Testis (tissue), 3 donors: ENCODE results near the gene ETNPPL. TPM values are rescaled to one million over a fixed set of nuclear protein-coding genes. Genes with fewer than 3 reads are reported as not detected.
"Not testable (repeated sequence)": the region's sequence is repeated elsewhere in the genome, so short reads cannot be mapped to it uniquely, and the experiment has no call there.

Experiments used
- DNase-seq: peaks from one replicate; pipeline ENCODE4 v3.0.0-alpha.2; 2019
- H3K27ac ChIP-seq, 2 donors: fragments of 200-600 bp; sonication (generic); one replicate each; pipeline ENCODE4 v1.5.1; 2019
- H3K27me3 ChIP-seq: fragments of 200-600 bp; sonication (generic); one replicate; pipeline ENCODE4 v1.5.1; 2019
- H3K36me3 ChIP-seq: fragments of 200-600 bp; sonication (generic); one replicate; pipeline ENCODE4 v1.5.1; 2017; ENCODE audit warnings: low read depth; ENCODE audit errors: missing control alignments
- H3K4me1 ChIP-seq: fragments of 200-600 bp; sonication (generic); one replicate; pipeline ENCODE4 v1.5.1; 2019
- H3K4me3 ChIP-seq, 2 donors: fragments of 200-600 bp; sonication (generic); one replicate each; pipeline ENCODE4 v1.5.1; 2017 to 2019
- H3K9me3 ChIP-seq: fragments of 200-600 bp; sonication (generic); one replicate; pipeline ENCODE4 v1.5.1; 2017
- CTCF ChIP-seq, 3 experiments: fragments of 450-650 bp in 2 of 3; fragments of 200-600 bp in 1 of 3; sonication (generic) in 1 of 3; IDR thresholded peaks; one replicate each; pipeline ENCODE4 v1.5.1; 2016 to 2019; ENCODE audit warnings: antibody characterized with exemption in 3 of 3, mild to moderate bottlenecking in 2 of 3, moderate library complexity in 1 of 3
- POLR2A ChIP-seq: fragments of 450-650 bp; IDR thresholded peaks from one replicate; pipeline ENCODE4 v1.6.1; 2017; ENCODE audit warnings: antibody characterized with exemption, mild to moderate bottlenecking, moderate library complexity
- WGBS, 2 donors: methylation state at CpG; one replicate each; pipeline ENCODE4 v1.1.5; 2018; 5-methylcytosine and 5-hydroxymethylcytosine counted together
- intact Hi-C: fragments of 100-400 bp; cut with DNase I; formaldehyde crosslinking; loops from one replicate; pipeline ENCODE4 v1.15.1; 2023; ENCODE audit warnings: low total_unique reads
- polyA plus RNA-seq: library from polyadenylated mRNA; stranded (reverse); fragments of 350-450 nt; fragmentation: Illumina TruSeq; extraction: RNeasy Lipid Tissue Mini Kit (QIAGEN cat#74804); gene quantifications from one replicate; pipeline ENCODE4 v1.2.3, GENCODE V29; 2014; ENCODE audit warnings: low read depth, low replicate concordance; ENCODE audit not compliant: insufficient read depth
- total RNA-seq, 2 donors: library from RNA; depleted of rRNA; stranded (reverse); fragments of >200 nt; gene quantifications; one replicate each; pipeline ENCODE4 v1.2.3, GENCODE V29; 2016

ETNPPL gene
- total and polyA plus RNA-seq, 3 donors from 2014 or later, result 0.44 to 2.0 (median 1.1) TPM

- intact Hi-C loops, result no loop called here
- Histone ChIP-seq H3K27me3 (no peaks in the 10 kb centered on the region), H3K9me3 (no peaks in the 10 kb centered on the region), H3K27ac (no peak overlapping the region), H3K36me3 (no peaks in the 10 kb centered on the region), H3K4me1 (no peaks in the 10 kb centered on the region), H3K4me3 (no peak overlapping the region)
- WGBS, 2 donors, result 90 to 92% methylated on average over 1 of the region's 1 CpG
- TF ChIP-seq CTCF (IDR thresholded peaks at IDR 0.05) (no peak), POLR2A (no peak)
- DNase-seq, result no peak
These were observed 33.1 kb downstream of the ETNPPL start for GRCh38 chr4:108729731-108730130.

GRCh38 chr4:108725457-108725856 is 37.4 kb downstream of the ETNPPL start:
- H3K4me1 ChIP-seq, result no peaks in the 10 kb centered on the region
- no peaks in the 10 kb centered on the region for H3K9me3 ChIP-seq
- no peak overlapping the region for H3K4me3 ChIP-seq
- intact Hi-C loops, result no loop called here
- H3K27me3 ChIP-seq, result no peaks in the 10 kb centered on the region
- no peaks in the 10 kb centered on the region for H3K36me3 ChIP-seq
- DNase-seq, result no peak
- 59 to 62% methylated on average over 1 of the region's 1 CpG for WGBS, 2 donors
- TF ChIP-seq POLR2A, result no peak
- TF ChIP-seq CTCF (IDR thresholded peaks at IDR 0.05), result no peak
- H3K27ac ChIP-seq, result no peak overlapping the region

GRCh38 chr4:108717386-108717785 is 45.5 kb downstream of the ETNPPL start:
- H3K27ac ChIP-seq, result no peak overlapping the region
- WGBS, 2 donors, result 83 to 85% methylated on average over 2 of the region's 2 CpGs
- no peaks in the 10 kb centered on the region for H3K4me1 ChIP-seq
- no peak overlapping the region for H3K4me3 ChIP-seq
- no peak for TF ChIP-seq POLR2A
- no peak for TF ChIP-seq CTCF (IDR thresholded peaks at IDR 0.05)
- intact Hi-C loops, result no loop called here
- no peaks in the 10 kb centered on the region for H3K36me3 ChIP-seq
- no peak for DNase-seq
- H3K9me3 ChIP-seq, result no peaks in the 10 kb centered on the region
- no peaks in the 10 kb centered on the region for H3K27me3 ChIP-seq

GRCh38 chr4:108716340-108716739 is 46.5 kb downstream of the ETNPPL start:
- Histone ChIP-seq H3K27ac (no peak overlapping the region), H3K4me3 (no peak overlapping the region), H3K36me3 (no peaks in the 10 kb centered on the region), H3K27me3 (no peaks in the 10 kb centered on the region), H3K4me1 (no peaks in the 10 kb centered on the region), H3K9me3 (no peaks in the 10 kb centered on the region)
- intact Hi-C loops, result no loop called here
- TF ChIP-seq CTCF (IDR thresholded peaks at IDR 0.05), result no peak
- TF ChIP-seq POLR2A, result no peak
- WGBS, 2 donors, result 41 to 73% methylated on average over 2 of the region's 2 CpGs
- no peak for DNase-seq

- Histone ChIP-seq H3K4me3 (no peak overlapping the region), H3K4me1 (no peaks in the 10 kb centered on the region), H3K9me3 (no peaks in the 10 kb centered on the region), H3K36me3 (no peaks in the 10 kb centered on the region), H3K27ac (no peak overlapping the region), H3K27me3 (no peaks in the 10 kb centered on the region)
- 56 to 57% methylated on average over 4 of the region's 4 CpGs for WGBS, 2 donors
- intact Hi-C loops, result no loop called here
- TF ChIP-seq CTCF (IDR thresholded peaks at IDR 0.05), result no peak
- no peak for TF ChIP-seq POLR2A
- no peak for DNase-seq
These were observed 48.0 kb downstream of the ETNPPL start for GRCh38 chr4:108714880-108715279.

GRCh38 chr4:108710578-108710977 is 52.3 kb downstream of the ETNPPL start:
- DNase-seq, H3K36me3 ChIP-seq, intact Hi-C loops, H3K9me3 ChIP-seq, H3K4me1 ChIP-seq, H3K27me3 ChIP-seq, H3K27ac ChIP-seq, H3K4me3 ChIP-seq: not testable (repeated sequence)
- 65 to 69% methylated on average over 7 of the region's 7 CpGs for WGBS, 2 donors
